Measurements from ENCODE around the gene FIZ1. TPM values are rescaled to one million over a fixed set of nuclear protein-coding genes. Genes with fewer than 3 reads are reported as not detected.
A peak's percentile ranks its signal among the peaks of the same experiment; 100 is the strongest.

FIZ1 gene
- total and polyA plus RNA-seq, 2 of the 4 experiments (the other 2 are of a cell fraction): 1.3 to 5.9 TPM

- 0 out of 2 replicates have a peak overlapping the region, but pooled peaks have one; percentile 2 for H3K4me2 ChIP-seq (ENCODE audit: low read depth, low read length)
- no peak overlapping the region for H4K5ac ChIP-seq (ENCODE audit: low read depth, low read length)
- peak overlapping the region; percentile 70; the same call in 1 of the 2 replicates for H3K4ac ChIP-seq (ENCODE audit: low read depth, low read length)
- BruUV-seq (replicated peaks): no TSS peak
- ATAC-seq (ENCODE audit: low read depth) (peak; percentile 65), DNase-seq (peak; percentile 89)
- peaks cover 9% of the 10 kb centered on the region for H3K9me1 ChIP-seq (ENCODE audit: insufficient read depth, low read length)
- H3K4me3 ChIP-seq (ENCODE audit: insufficient read depth, low read depth, low read length): no peak overlapping the region
- no peaks in the 10 kb centered on the region for H3K9me3 ChIP-seq (ENCODE audit: control insufficient read depth, insufficient read depth, low read length)
- CTCF ChIA-PET: no interaction called here
- no peak overlapping the region for H3K56ac ChIP-seq (ENCODE audit: extremely low read depth, insufficient read depth, low read length)
- peak overlapping the region; percentile 48 for H4K91ac ChIP-seq (ENCODE audit: insufficient read depth, low read depth, low read length)
- POLR2A ChIA-PET (ENCODE audit: unreplicated experiment): interaction anchor here (1.1 kb wide), 1 partner anchor 72 kb away, joined by 3 read pairs; the partner anchor contains the start of gene ZNF784
- peak overlapping the region; percentile 23 for H2AFZ ChIP-seq (replicated peaks; ENCODE audit: low read length, poor library complexity)
- H3K79me1 ChIP-seq (ENCODE audit: low read depth in 1 of 2, low read length in 2 of 2): no peaks in the 10 kb centered on the region; a peak in 1 of 4 replicates
- no peak overlapping the region; the same call in 1 of the 2 replicates for H3K18ac ChIP-seq (ENCODE audit: low read depth, low read length)
- no peaks in the 10 kb centered on the region for H4K20me1 ChIP-seq (ENCODE audit: insufficient read depth, low read length)
- H2BK120ac ChIP-seq (ENCODE audit: low read depth, low read length): peak overlapping the region; percentile 88
- no peak overlapping the region for H3K9ac ChIP-seq (ENCODE audit: low read depth, low read length)
- intact Hi-C loops (cut with micrococcal nuclease): loop anchor here (2.0 kb wide), 1 partner anchor 28 kb away; the partner anchor contains the start of gene ZNF579
- H3K27me3 ChIP-seq (ENCODE audit: control insufficient read depth, insufficient read depth, low read length): no peaks in the 10 kb centered on the region; the same call in 1 of the 2 replicates
- H4K8ac ChIP-seq (ENCODE audit: low read depth in 2 of 2, low read length in 2 of 2): no peak overlapping the region; a peak in 1 of 4 replicates
- H3K36me3 ChIP-seq (ENCODE audit: control insufficient read depth, insufficient read depth, low read length): no peaks in the 10 kb centered on the region
- H2BK15ac ChIP-seq (ENCODE audit: low read depth, low read length): no peak overlapping the region; the same call in 2 of the 3 replicates
- in situ Hi-C loops (cut with MboI; ENCODE audit: low sequenced_read_pairs): no loop called here
- dilution Hi-C loops (cut with HindIII; ENCODE audit: low sequenced_read_pairs, unreplicated experiment): no loop called here
- H3K23ac ChIP-seq (ENCODE audit: low read depth, low read length): no peak overlapping the region
- H2AK9ac ChIP-seq (replicated peaks; ENCODE audit: low read depth, low read length, poor library complexity): peak overlapping the region; percentile 7
- H3K27ac ChIP-seq (ENCODE audit: insufficient read depth, low read length): no peak overlapping the region
- H3K14ac ChIP-seq (replicated peaks; ENCODE audit: low read depth, low read length): 0 out of 2 replicates have a peak overlapping the region, but pooled peaks have one; percentile 47
- H3K4me1 ChIP-seq (ENCODE audit: control insufficient read depth, insufficient read depth, low read length): peaks cover 18% of the 10 kb centered on the region
- no peak overlapping the region for H2AK5ac ChIP-seq (ENCODE audit: low read depth, low read length)
- WGBS, 2 experiments (ENCODE audit: extremely low coverage in 2 of 2, insufficient read length in 1 of 2): 17% methylated on average over 1 of the region's 13 CpGs; no CpG with 5 or more reads in 1 of the 2 experiments
- no peak for TF ChIP-seq RCOR1 (IDR thresholded peaks at IDR 0.05; ENCODE audit: insufficient replicate concordance, low read length)
- TF ChIP-seq BHLHE40 (IDR thresholded peaks at IDR 0.05; ENCODE audit: low read depth, low read length): peak; percentile 80; the same call in 1 of the 2 replicates
- TF ChIP-seq ELK1 (IDR thresholded peaks at IDR 0.05; ENCODE audit: borderline replicate concordance, low read depth, low read length): no peak
- TF ChIP-seq MAFK (IDR thresholded peaks at IDR 0.05; ENCODE audit: low read depth, low read length): peak; percentile 33; the same call in 1 of the 2 replicates
- no peak for TF ChIP-seq POLR2A (IDR thresholded peaks at IDR 0.05; ENCODE audit: low read depth, low read length)
- H2BK5ac ChIP-seq (ENCODE audit: low read depth, low read length, poor library complexity, severe bottlenecking): no peak overlapping the region
- 0 out of 2 replicates have a peak overlapping the region, but pooled peaks have one; percentile 75 for H2BK20ac ChIP-seq (ENCODE audit: low read depth, low read length)
Observed at GRCh38 chr19:55552620-55553019, 46.7 kb downstream of the FIZ1 start.
